K562 (cell line): ENCODE results near the gene AMH. TPM values are rescaled to one million over a fixed set of nuclear protein-coding genes. Genes with fewer than 3 reads are reported as not detected.

ENCODE experiments used
- ATAC-seq: fragments of 200-7000 bp; cut with Tn5 transposase; 3 replicates; pipeline ENCODE4 v1.9.1; 2020; ENCODE audit warnings: moderate library complexity
- BruUV-seq: library from RNA; stranded (reverse); fragments of 400-500 nt; replicated peaks from 2 replicates; lab custom pipeline; 2021; lab: Mats Ljungman, UMichigan
- CTCF ChIA-PET: fragments of 300-600 bp; formaldehyde crosslinking; extraction: SDS; loops from one replicate; lab custom pipeline; 2021; ENCODE audit warnings: low intra/inter-chr PET ratio; lab: Yijun Ruan, JAX
- POLR2A ChIA-PET: fragments of 300-600, 350-650 bp; sonication (Branson Sonifier 250); formaldehyde crosslinking; extraction: SDS; loops from one replicate; lab custom pipeline; 2021; ENCODE audit warnings: antibody characterized with exemption, inconsistent platforms; lab: Yijun Ruan, JAX
- DNase-seq, 4 experiments: peaks; one replicate each; pipeline versions ENCODE4 v3.0.0 to v3.0.0-alpha.2; 2011 to 2018; ENCODE audit warnings: low spot score in 3 of 4, mixed read lengths in 3 of 4; ENCODE audit errors: extremely low read depth in 1 of 4
- FAIRE-seq: peaks from 2 replicates; lab custom pipeline; 2011; peaks lifted over from hg19 to GRCh38; lab: Jason Lieb, UNC
- H2AFZ ChIP-seq: 2 replicates; pipeline ENCODE4 v1.6.0; 2011; ENCODE audit warnings: low read depth, low read length, control low read depth, inconsistent platforms
- H3K27ac ChIP-seq: fragments of 200-600 bp; 3 replicates; pipeline ENCODE4 v1.8.0; 2011; ENCODE audit warnings: low read depth, mild to moderate bottlenecking, control low read depth, inconsistent platforms, low read length, moderate library complexity, mixed read lengths; ENCODE audit errors: extremely low read depth
- H3K27me3 ChIP-seq, 2 experiments: fragments of 300-600 bp in 1 of 2; 2 replicates in 1 of 2; 3 replicates in 1 of 2; pipeline versions ENCODE4 v1.6.0 to v1.8.0; 2011; ENCODE audit warnings: inconsistent platforms in 2 of 2, low read length in 2 of 2, mild to moderate bottlenecking in 1 of 2, mixed read lengths in 1 of 2, moderate library complexity in 1 of 2; ENCODE audit not compliant: control insufficient read depth in 2 of 2, insufficient read depth in 2 of 2
- H3K36me3 ChIP-seq: fragments of 300-600 bp; 3 replicates; pipeline ENCODE4 v1.8.0; 2011; ENCODE audit warnings: mild to moderate bottlenecking, low read length, inconsistent platforms; ENCODE audit not compliant: control insufficient read depth, insufficient read depth
- H3K4me1 ChIP-seq, 2 experiments: fragments of 200-600 bp in 1 of 2; replicated peaks in 1 of 2; 2 replicates in 1 of 2; 3 replicates in 1 of 2; pipeline versions ENCODE4 v1.5.1 to v1.8.0; 2011; ENCODE audit warnings: inconsistent platforms in 2 of 2, low read length in 2 of 2, mild to moderate bottlenecking in 1 of 2, mixed read lengths in 1 of 2, moderate library complexity in 1 of 2; ENCODE audit not compliant: control insufficient read depth in 2 of 2, insufficient read depth in 2 of 2
- H3K4me2 ChIP-seq: 2 replicates; pipeline ENCODE4 v1.6.1; 2011; ENCODE audit warnings: low read length, control low read depth, inconsistent platforms, mixed read lengths; ENCODE audit not compliant: insufficient read depth
- H3K4me3 ChIP-seq: fragments of 200-600 bp; sonication (generic), shearing (Covaris generic); 2 replicates; pipeline ENCODE4 v1.5.1; 2016; ENCODE audit warnings: control low read depth, inconsistent platforms
- H3K79me2 ChIP-seq: fragments of 200-600 bp; 3 replicates; pipeline ENCODE4 v1.8.0; 2011; ENCODE audit warnings: low read length, inconsistent platforms; ENCODE audit not compliant: control insufficient read depth, insufficient read depth
- H3K9ac ChIP-seq, 2 experiments: 2 replicates each; pipeline versions ENCODE4 v1.6.0 to v1.6.1; 2011; ENCODE audit warnings: low read depth in 2 of 2, low read length in 2 of 2, control low read depth in 1 of 2, inconsistent platforms in 1 of 2, mild to moderate bottlenecking in 1 of 2, mixed read lengths in 1 of 2; ENCODE audit not compliant: insufficient read depth in 1 of 2
- H3K9me1 ChIP-seq: one replicate; pipeline ENCODE4 v1.6.0; 2011; ENCODE audit warnings: inconsistent platforms, mild to moderate bottlenecking, low read length, moderate library complexity; ENCODE audit not compliant: control insufficient read depth, insufficient read depth
- H3K9me3 ChIP-seq: replicated peaks from 2 replicates; pipeline ENCODE4 v1.5.1; 2011; ENCODE audit warnings: low read depth, low read length, inconsistent platforms; ENCODE audit not compliant: control insufficient read depth, insufficient read depth
- H4K20me1 ChIP-seq: replicated peaks from 2 replicates; pipeline ENCODE4 v1.6.1; 2011; ENCODE audit warnings: low read length, inconsistent platforms, mixed read lengths; ENCODE audit not compliant: control insufficient read depth, insufficient read depth
- ELF1 ChIP-seq: fragments of 200-800 bp; sonication (Bioruptor generic); IDR thresholded peaks from 2 replicates; pipeline ENCODE4 v1.6.1; 2016; ENCODE audit warnings: missing genetic modification characterization, missing compliant biosample characterization
- NCOR1 ChIP-seq: fragments of 450-650 bp; IDR thresholded peaks from 2 replicates; pipeline ENCODE4 v1.6.1; 2016; ENCODE audit warnings: mild to moderate bottlenecking, moderate library complexity
- POLR2G ChIP-seq: fragments of 200-400 bp; formaldehyde crosslinking; IDR thresholded peaks from 2 replicates; pipeline ENCODE4 v1.6.1; 2017; ENCODE audit warnings: low read depth, mild to moderate bottlenecking, antibody characterized with exemption, low read length, moderate library complexity
- RBFOX2 ChIP-seq: fragments of 200-400 bp; formaldehyde crosslinking; IDR thresholded peaks from 2 replicates; pipeline ENCODE4 v1.6.1; 2017; ENCODE audit warnings: low read depth, mild to moderate bottlenecking, low read length, moderate library complexity
- RFX5 ChIP-seq: IDR thresholded peaks from 2 replicates; pipeline ENCODE4 v1.6.1; 2011; ENCODE audit warnings: low read depth, mild to moderate bottlenecking, improper control_type of control experiment, low read length
- SMARCC2 ChIP-seq: fragments of 450-650 bp; IDR thresholded peaks from 2 replicates; pipeline ENCODE4 v1.6.1; 2017; ENCODE audit warnings: antibody characterized with exemption, moderate library complexity, mild to moderate bottlenecking, low read depth
- TAF7 ChIP-seq: fragments of 450-650 bp; IDR thresholded peaks from 2 replicates; pipeline ENCODE4 v1.6.1; 2016; ENCODE audit warnings: missing genetic modification characterization, missing compliant biosample characterization
- ZNF699 ChIP-seq: fragments of 250-450 bp; sonication (Bioruptor Pico); IDR thresholded peaks from 2 replicates; pipeline ENCODE4 v1.8.0; 2021; ENCODE audit warnings: mild to moderate bottlenecking, moderate library complexity; ENCODE audit not compliant: insufficient replicate concordance
- WGBS: fragments of 100-300 bp; shearing (Covaris generic); methylation state at CpG from one replicate; pipeline ENCODE4 v1.1.6; 2016; ENCODE audit warnings: low coverage, mixed read lengths; ENCODE audit not compliant: insufficient coverage; ENCODE audit errors: missing lambda C conversion rate; 5-methylcytosine and 5-hydroxymethylcytosine counted together
- in situ Hi-C: fragments of 300-500 bp; cut with MboI; formaldehyde crosslinking; loops from 4 replicates; pipeline ENCODE4 v1.15.0; 2018; ENCODE audit warnings: inconsistent platforms, mixed read lengths
- intact Hi-C: fragments of 100-400 bp; cut with micrococcal nuclease; formaldehyde crosslinking; loops from 2 replicates; pipeline ENCODE4 v1.14.2; 2022
- polyA plus RNA-seq, 8 experiments: library from polyadenylated mRNA; depleted of rRNA in 4 of 8; stranded (reverse) in 5 of 8; unstranded in 3 of 8; fragments of >200 nt; fragmentation: Nextera tagmentation in 2 of 8; fragmentation: Illumina TruSeq in 1 of 8; extraction: Ambion mirVana in 2 of 8; extraction: Trizol in 1 of 8; gene quantifications; 2 replicates each; pipeline versions ENCODE4 v1.2.1 to v1.2.3, GENCODE V29; 2011 to 2014; ENCODE audit warnings: inconsistent platforms in 1 of 8, missing spikeins in 1 of 8
- total RNA-seq, 7 experiments: library from RNA; depleted of rRNA in 6 of 7; stranded (reverse); fragments of >200 nt in 6 of 7; fragmentation: Illumina TruSeq in 2 of 7; extraction: Trizol in 2 of 7; gene quantifications; 2 replicates each; pipeline versions ENCODE4 v1.2.1 to v1.2.3, GENCODE V29; 2011 to 2021; ENCODE audit warnings: low replicate concordance in 1 of 7
- TF ChIP-seq, protein P1 (sequence below): sonication (generic); formaldehyde crosslinking; IDR thresholded peaks from 2 replicates; pipeline ENCODE4 v1.8.1; 2023; ENCODE audit warnings: missing genetic modification reagents, mild to moderate bottlenecking, borderline replicate concordance
- TF ChIP-seq, protein P2 (sequence below): sonication (generic); formaldehyde crosslinking; IDR thresholded peaks from 2 replicates; pipeline ENCODE4 v1.8.1; 2023; ENCODE audit warnings: mild to moderate bottlenecking, missing genetic modification reagents
- TF ChIP-seq, protein P3 (sequence below): fragments of 250-450 bp; sonication (Bioruptor Pico); IDR thresholded peaks from 2 replicates; pipeline ENCODE4 v1.4.0; 2020; ENCODE audit warnings: mild to moderate bottlenecking
- TF ChIP-seq, protein P4 (sequence below), 3 experiments: IDR thresholded peaks in 2 of 3; conservative IDR thresholded peaks in 1 of 3; 2 replicates each; pipeline ENCODE4 v1.5.1; 2011 to 2012; ENCODE audit warnings: low read length in 3 of 3, mild to moderate bottlenecking in 3 of 3, control low read depth in 2 of 3, improper control_type of control experiment in 1 of 3, inconsistent platforms in 1 of 3, low read depth in 1 of 3, mixed read lengths in 1 of 3, moderate library complexity in 1 of 3; ENCODE audit not compliant: insufficient read depth in 2 of 3

AMH gene
- total and polyA plus RNA-seq, 9 of the 15 experiments (the other 6 are each of a cell fraction or from before 2014, with no cell fraction given) = 0.29 to 27.4 (median 2.6) TPM; not detected in 2

DNA sequence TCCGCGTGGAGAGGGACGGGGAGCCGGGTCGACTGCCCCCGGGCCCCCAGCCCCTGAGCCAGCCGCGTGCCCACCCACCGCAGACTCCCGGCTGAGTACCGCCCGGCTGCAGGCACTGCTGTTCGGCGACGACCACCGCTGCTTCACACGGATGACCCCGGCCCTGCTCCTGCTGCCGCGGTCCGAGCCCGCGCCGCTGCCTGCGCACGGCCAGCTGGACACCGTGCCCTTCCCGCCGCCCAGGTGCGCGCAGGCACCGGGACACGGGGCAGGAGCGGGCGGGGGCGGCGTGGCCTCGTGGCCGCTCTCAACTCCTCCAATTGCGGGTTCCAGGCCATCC is 1.6 kb downstream of the AMH start:
- in situ Hi-C loops = no loop called here
- Histone ChIP-seq H3K9me3 (no peaks in the 10 kb centered on the region), H2AFZ (no peak overlapping the region), H3K4me2 (no peak overlapping the region), H3K27me3 (no peaks in the 10 kb centered on the region), H3K4me3 (no peak overlapping the region), H3K9me1 (no peaks in the 10 kb centered on the region), H3K36me3 (peaks cover 37% of the 10 kb centered on the region; the same call in 2 of the 3 replicates), H4K20me1 (no peaks in the 10 kb centered on the region), H3K27ac (no peak overlapping the region), H3K9ac (no peak overlapping the region), H3K4me1 (peaks cover 0 to 73% of the 10 kb centered on the region in 2 experiments; a peak in 2 of 5 replicates), H3K79me2 (no peaks in the 10 kb centered on the region)
- CTCF ChIA-PET = no interaction called here
- BruUV-seq = no TSS peak
- DNase-seq = no peak
- intact Hi-C loops = no loop called here
- POLR2A ChIA-PET = interaction anchor here (0.6 to 3.3 kb wide), 5 partner anchors 9 to 44 kb away, joined by 3 to 35 read pairs (median 5); no protein-coding TSS in a partner anchor
- 100% methylated on average over 1 of the region's 40 CpGs for WGBS
- no peak for ATAC-seq
- no peak for FAIRE-seq
- TF ChIP-seq, protein P1, sequence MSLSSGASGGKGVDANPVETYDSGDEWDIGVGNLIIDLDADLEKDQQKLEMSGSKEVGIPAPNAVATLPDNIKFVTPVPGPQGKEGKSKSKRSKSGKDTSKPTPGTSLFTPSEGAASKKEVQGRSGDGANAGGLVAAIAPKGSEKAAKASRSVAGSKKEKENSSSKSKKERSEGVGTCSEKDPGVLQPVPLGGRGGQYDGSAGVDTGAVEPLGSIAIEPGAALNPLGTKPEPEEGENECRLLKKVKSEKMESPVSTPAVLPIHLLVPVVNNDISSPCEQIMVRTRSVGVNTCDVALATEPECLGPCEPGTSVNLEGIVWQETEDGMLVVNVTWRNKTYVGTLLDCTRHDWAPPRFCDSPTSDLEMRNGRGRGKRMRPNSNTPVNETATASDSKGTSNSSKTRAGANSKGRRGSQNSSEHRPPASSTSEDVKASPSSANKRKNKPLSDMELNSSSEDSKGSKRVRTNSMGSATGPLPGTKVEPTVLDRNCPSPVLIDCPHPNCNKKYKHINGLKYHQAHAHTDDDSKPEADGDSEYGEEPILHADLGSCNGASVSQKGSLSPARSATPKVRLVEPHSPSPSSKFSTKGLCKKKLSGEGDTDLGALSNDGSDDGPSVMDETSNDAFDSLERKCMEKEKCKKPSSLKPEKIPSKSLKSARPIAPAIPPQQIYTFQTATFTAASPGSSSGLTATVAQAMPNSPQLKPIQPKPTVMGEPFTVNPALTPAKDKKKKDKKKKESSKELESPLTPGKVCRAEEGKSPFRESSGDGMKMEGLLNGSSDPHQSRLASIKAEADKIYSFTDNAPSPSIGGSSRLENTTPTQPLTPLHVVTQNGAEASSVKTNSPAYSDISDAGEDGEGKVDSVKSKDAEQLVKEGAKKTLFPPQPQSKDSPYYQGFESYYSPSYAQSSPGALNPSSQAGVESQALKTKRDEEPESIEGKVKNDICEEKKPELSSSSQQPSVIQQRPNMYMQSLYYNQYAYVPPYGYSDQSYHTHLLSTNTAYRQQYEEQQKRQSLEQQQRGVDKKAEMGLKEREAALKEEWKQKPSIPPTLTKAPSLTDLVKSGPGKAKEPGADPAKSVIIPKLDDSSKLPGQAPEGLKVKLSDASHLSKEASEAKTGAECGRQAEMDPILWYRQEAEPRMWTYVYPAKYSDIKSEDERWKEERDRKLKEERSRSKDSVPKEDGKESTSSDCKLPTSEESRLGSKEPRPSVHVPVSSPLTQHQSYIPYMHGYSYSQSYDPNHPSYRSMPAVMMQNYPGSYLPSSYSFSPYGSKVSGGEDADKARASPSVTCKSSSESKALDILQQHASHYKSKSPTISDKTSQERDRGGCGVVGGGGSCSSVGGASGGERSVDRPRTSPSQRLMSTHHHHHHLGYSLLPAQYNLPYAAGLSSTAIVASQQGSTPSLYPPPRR (CRISPR knock-in tag) = no peak
- TF ChIP-seq, protein P2, sequence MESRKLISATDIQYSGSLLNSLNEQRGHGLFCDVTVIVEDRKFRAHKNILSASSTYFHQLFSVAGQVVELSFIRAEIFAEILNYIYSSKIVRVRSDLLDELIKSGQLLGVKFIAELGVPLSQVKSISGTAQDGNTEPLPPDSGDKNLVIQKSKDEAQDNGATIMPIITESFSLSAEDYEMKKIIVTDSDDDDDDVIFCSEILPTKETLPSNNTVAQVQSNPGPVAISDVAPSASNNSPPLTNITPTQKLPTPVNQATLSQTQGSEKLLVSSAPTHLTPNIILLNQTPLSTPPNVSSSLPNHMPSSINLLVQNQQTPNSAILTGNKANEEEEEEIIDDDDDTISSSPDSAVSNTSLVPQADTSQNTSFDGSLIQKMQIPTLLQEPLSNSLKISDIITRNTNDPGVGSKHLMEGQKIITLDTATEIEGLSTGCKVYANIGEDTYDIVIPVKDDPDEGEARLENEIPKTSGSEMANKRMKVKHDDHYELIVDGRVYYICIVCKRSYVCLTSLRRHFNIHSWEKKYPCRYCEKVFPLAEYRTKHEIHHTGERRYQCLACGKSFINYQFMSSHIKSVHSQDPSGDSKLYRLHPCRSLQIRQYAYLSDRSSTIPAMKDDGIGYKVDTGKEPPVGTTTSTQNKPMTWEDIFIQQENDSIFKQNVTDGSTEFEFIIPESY (CRISPR knock-in tag) = peak; percentile 89
- TF ChIP-seq NCOR1 = no peak
- TF ChIP-seq ZNF699 (CRISPR knock-in tag) = no peak
- no peak for TF ChIP-seq TAF7 (tag)
- TF ChIP-seq POLR2G = peak; percentile 45
- no peak for TF ChIP-seq SMARCC2
- no peak for TF ChIP-seq ELF1
- TF ChIP-seq, protein P3, sequence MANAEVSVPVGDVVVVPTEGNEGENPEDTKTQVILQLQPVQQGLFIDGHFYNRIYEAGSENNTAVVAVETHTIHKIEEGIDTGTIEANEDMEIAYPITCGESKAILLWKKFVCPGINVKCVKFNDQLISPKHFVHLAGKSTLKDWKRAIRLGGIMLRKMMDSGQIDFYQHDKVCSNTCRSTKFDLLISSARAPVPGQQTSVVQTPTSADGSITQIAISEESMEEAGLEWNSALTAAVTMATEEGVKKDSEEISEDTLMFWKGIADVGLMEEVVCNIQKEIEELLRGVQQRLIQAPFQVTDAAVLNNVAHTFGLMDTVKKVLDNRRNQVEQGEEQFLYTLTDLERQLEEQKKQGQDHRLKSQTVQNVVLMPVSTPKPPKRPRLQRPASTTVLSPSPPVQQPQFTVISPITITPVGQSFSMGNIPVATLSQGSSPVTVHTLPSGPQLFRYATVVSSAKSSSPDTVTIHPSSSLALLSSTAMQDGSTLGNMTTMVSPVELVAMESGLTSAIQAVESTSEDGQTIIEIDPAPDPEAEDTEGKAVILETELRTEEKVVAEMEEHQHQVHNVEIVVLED (CRISPR knock-in tag) = no peak
- no peak for TF ChIP-seq RFX5
- TF ChIP-seq, protein P4, sequence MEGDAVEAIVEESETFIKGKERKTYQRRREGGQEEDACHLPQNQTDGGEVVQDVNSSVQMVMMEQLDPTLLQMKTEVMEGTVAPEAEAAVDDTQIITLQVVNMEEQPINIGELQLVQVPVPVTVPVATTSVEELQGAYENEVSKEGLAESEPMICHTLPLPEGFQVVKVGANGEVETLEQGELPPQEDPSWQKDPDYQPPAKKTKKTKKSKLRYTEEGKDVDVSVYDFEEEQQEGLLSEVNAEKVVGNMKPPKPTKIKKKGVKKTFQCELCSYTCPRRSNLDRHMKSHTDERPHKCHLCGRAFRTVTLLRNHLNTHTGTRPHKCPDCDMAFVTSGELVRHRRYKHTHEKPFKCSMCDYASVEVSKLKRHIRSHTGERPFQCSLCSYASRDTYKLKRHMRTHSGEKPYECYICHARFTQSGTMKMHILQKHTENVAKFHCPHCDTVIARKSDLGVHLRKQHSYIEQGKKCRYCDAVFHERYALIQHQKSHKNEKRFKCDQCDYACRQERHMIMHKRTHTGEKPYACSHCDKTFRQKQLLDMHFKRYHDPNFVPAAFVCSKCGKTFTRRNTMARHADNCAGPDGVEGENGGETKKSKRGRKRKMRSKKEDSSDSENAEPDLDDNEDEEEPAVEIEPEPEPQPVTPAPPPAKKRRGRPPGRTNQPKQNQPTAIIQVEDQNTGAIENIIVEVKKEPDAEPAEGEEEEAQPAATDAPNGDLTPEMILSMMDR (IDR thresholded peaks at IDR 0.05 in 2 of 3, conservative IDR thresholded peaks at IDR 0.05 in 1 of 3; ENCODE audit: insufficient read depth in 2 of 3, low read depth in 1 of 3, low read length in 3 of 3) = no peak
- TF ChIP-seq RBFOX2 = peak; percentile 3; the same call in 1 of the 2 replicates
